Activated CD8-positive, alpha-beta memory T cell treated with anti-CD3 and anti-CD28 coated beads, Interleukin-2, amount 10 ng/mL, durations not matched to agents 7 days and 5 days (primary cell): Measurements from ENCODE around the gene SAMD1. TPM values are rescaled to one million over a fixed set of nuclear protein-coding genes. Genes with fewer than 3 reads are reported as not detected.

ENCODE experiments used
- ATAC-seq: fragments of 150-1000 bp; cut with Tn5 transposase; one replicate; pipeline ENCODE4 v1.10.0; 2021; ENCODE audit warnings: moderate library complexity
- CTCF ChIA-PET: fragments of 350-600 bp; sonication (Branson Sonifier 250); formaldehyde crosslinking; loops from one replicate; lab custom pipeline; 2021; ENCODE audit warnings: antibody characterized with exemption; lab: Charles Lee
- DNase-seq: peaks from one replicate; pipeline ENCODE4 v3.0.0-alpha.2; 2020
- H3K27ac Mint-ChIP-seq: one replicate; pipeline ENCODE4 v1.8.0; 2021; ENCODE audit warnings: mild to moderate bottlenecking, mixed read lengths
- H3K27me3 Mint-ChIP-seq: one replicate; pipeline ENCODE4 v1.8.0; 2021; ENCODE audit warnings: mixed read lengths
- H3K36me3 Mint-ChIP-seq: one replicate; pipeline ENCODE4 v1.8.0; 2021; ENCODE audit warnings: mild to moderate bottlenecking, mixed read lengths
- H3K4me1 Mint-ChIP-seq: one replicate; pipeline ENCODE4 v1.8.0; 2021; ENCODE audit warnings: mixed read lengths
- H3K4me3 Mint-ChIP-seq: one replicate; pipeline ENCODE4 v1.8.0; 2021; ENCODE audit warnings: mild to moderate bottlenecking, moderate library complexity, mixed read lengths
- H3K9me3 Mint-ChIP-seq: one replicate; pipeline ENCODE4 v1.8.0; 2022; ENCODE audit warnings: low read depth, mixed read lengths
- total RNA-seq, 2 experiments: library from RNA; stranded (reverse); gene quantifications; one replicate each; pipeline ENCODE4 v1.2.3, GENCODE V29; 2021

The SAMD1 gene
- total RNA-seq, 2 experiments from 2014 or later: 60.4 to 81.9 TPM

DNA sequence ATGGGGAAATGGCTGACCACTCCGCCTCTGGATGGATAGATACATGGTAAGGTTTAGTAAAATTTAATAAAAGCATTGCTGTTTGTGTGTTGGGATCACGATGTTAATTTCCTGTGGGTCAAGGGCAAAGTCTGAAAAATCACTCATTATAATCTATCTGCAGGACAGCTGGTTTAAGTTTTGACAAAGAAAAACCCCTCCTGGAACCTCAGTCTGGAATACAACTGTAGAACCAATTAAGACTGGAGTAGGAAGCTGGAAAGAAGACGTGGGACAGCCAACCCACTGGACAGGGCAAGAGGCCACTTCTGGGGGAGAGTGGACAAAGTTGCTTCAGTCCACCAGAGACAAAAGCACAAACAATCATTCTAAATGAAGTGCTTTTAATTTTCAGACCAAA is 28.6 kb upstream of the SAMD1 start:
- ATAC-seq (no peak), DNase-seq (no peak)
- H3K27ac Mint-ChIP-seq: peak overlapping the region; percentile 39
- CTCF ChIA-PET: interaction anchor here (0.9 to 1.0 kb wide), 2 partner anchors 17 to 240 kb away, joined by 3 to 4 read pairs; partner anchors contain the start of gene ASF1B
- H3K36me3 Mint-ChIP-seq: peaks cover 12% of the 10 kb centered on the region
- peaks cover 35% of the 10 kb centered on the region for H3K4me1 Mint-ChIP-seq
- H3K27me3 Mint-ChIP-seq: no peaks in the 10 kb centered on the region
- H3K9me3 Mint-ChIP-seq: no peaks in the 10 kb centered on the region
- peak overlapping the region; percentile 77 for H3K4me3 Mint-ChIP-seq

DNA sequence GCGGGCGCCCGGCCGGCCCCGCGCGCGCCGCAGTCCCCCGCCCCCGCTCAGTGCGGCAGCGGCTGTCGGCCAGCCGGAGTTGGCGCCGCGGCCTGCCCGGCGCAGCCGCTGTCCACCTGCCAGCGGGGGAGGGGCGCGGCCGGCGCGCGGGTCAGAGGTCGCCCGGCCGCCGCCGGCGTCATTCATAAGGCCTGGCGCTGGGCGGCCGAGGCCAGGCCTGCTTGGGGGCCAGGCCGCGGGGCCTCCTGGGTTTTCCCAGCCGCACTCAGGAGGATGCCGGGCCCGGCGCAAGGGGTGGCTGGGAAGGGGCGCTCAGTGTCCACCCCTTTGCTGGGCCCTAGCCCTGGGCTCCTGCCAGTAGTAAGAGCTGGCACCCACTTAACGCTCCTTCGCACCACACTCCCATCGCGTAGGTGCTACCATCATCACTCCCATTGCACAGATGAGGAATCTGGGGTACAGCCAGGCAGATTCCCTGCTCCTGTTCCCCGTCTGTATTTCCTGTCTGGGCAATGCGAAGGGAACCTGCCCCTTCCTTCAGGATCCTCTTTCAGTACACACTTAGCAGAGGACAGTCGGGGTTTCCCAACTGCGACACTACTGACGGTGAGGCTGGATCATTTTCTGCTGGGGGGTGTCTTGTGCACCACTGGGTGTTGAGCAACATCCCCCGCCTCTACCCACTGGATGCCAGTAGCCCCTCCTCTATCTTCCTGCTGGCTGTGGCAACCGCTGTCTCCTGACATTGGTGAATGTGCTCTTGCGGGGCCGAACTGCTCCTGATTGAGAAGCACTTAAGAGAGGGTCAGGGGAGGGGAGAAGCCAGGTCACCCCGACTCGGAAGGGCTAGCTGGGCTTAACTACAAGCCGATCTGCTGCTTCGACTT is 27.9 kb upstream of the SAMD1 start:
- H3K4me3 Mint-ChIP-seq: peak overlapping the region; percentile 77
- H3K4me1 Mint-ChIP-seq: peaks cover 38% of the 10 kb centered on the region
- H3K27me3 Mint-ChIP-seq: no peaks in the 10 kb centered on the region
- no peak for ATAC-seq
- CTCF ChIA-PET: interaction anchor here (0.8 to 6.3 kb wide), 6 partner anchors 13 to 241 kb away, joined by 3 to 59 read pairs (median 4); partner anchors contain the start of genes ASF1B and MISP3
- peak; percentile 52 for DNase-seq
- H3K36me3 Mint-ChIP-seq: peaks cover 11% of the 10 kb centered on the region
- no peaks in the 10 kb centered on the region for H3K9me3 Mint-ChIP-seq
- peak overlapping the region; percentile 47 for H3K27ac Mint-ChIP-seq

DNA sequence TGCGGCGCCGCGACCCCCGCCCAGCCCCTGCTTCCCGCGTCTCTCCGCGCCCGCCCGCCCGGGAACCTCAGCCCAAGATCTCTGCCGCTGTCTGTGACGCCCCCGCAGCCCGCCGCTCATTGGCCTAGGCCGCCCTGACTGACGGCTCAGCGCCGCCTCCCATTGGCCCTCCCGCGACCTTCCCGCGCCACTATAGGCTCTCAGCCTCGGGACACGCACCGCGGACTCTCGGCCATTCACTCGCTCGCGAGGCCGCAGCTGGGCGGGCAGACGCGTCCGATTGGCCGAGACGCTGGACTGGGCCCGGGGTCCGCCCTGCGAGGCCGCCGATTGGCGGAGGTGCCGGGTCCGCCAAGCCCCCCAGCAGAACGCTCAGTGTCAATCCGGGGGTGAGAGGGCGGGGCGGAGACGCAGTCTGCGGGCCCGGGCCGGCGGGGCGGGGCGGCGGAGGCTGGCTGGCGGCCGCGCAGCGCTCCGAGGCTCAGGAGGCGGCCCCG is 27.2 kb upstream of the SAMD1 start, which contains the start of gene PRKACA:
Gene PRKACA, minus strand, starts transcription at position 95 of the 497 bp plus-strand sequence. CDS start 215 bp downstream, outside the sequence.
- H3K36me3 Mint-ChIP-seq: peaks cover 7% of the 10 kb centered on the region
- CTCF ChIA-PET: interaction anchor here (0.7 to 6.3 kb wide), 6 partner anchors 14 to 231 kb away, joined by 3 to 59 read pairs (median 4); partner anchors contain the start of genes ASF1B and MISP3
- peak within 1 kb of the TSS; percentile 77 for H3K4me3 Mint-ChIP-seq
- no peaks in the 10 kb centered on the region for H3K9me3 Mint-ChIP-seq
- ATAC-seq (peak; percentile 96), DNase-seq (peak; percentile 99)
- peak within 1 kb of the TSS; percentile 66 for H3K27ac Mint-ChIP-seq
- H3K27me3 Mint-ChIP-seq: no peaks in the 10 kb centered on the region
- H3K4me1 Mint-ChIP-seq: peaks cover 42% of the 10 kb centered on the region

DNA sequence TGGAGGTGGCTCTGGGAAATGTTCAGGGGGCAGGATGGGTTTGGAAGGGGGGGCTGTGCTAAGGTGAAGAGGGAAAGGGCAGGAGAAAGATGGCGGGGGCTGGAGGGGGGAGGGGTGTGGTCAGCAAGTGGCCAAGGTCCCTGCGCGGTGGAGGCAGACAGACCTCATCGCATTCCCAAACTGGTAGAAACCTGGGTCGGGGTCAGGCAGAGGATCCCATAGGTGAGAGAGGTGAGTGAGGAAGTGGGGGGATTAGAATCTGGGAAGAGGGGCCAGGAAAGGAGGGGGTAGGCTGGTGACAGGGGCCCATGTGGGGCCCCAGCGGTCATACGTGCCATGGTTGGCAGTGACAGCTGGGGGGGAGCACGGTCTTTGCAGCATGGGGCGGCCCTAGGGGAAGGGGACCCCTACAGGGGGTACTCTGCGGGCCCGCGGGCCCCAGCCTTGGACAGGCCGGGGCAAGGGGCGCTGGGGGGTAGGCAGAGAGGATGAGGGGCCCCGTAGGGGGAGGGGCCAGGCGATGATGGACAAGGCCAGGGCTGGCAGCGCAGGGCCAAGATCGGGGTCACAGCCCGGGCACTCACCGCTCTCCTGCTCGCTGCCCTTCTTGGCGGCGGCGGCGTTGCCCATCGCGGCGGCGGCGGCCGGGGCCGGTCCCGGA is 26.5 kb upstream of the SAMD1 start:
- CTCF ChIA-PET: interaction anchor here (0.7 to 6.3 kb wide), 6 partner anchors 15 to 231 kb away, joined by 3 to 59 read pairs (median 4); partner anchors contain the start of gene ASF1B
- DNase-seq (peak; percentile 52), ATAC-seq (peak; percentile 1)
- Mint-ChIP-seq H3K27me3 (no peaks in the 10 kb centered on the region), H3K4me1 (peaks cover 45% of the 10 kb centered on the region), H3K4me3 (peak overlapping the region; percentile 77), H3K36me3 (peaks cover 4% of the 10 kb centered on the region), H3K9me3 (no peaks in the 10 kb centered on the region), H3K27ac (peak overlapping the region; percentile 21)

DNA sequence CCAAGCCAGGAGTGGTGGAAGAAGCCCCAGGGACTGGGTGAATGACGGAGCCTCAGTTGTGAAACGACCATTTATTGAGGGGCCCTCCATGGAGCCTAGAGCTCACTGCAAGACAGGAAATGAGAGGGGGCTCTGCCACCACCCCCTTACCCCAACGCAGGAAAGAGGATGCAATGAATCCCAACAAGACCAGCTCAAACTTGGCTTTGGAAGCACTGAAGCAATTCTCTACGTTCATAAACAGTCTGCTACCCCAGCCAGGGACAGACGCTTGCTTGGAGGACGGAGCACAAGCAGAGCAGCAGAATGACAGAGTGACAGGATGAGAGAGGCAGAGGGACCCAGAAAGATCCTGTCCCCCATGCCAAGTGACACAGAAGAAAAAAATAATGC is 26.0 kb upstream of the SAMD1 start:
- ATAC-seq (no peak), DNase-seq (no peak)
- Mint-ChIP-seq H3K4me1 (peaks cover 47% of the 10 kb centered on the region), H3K27me3 (no peaks in the 10 kb centered on the region), H3K36me3 (peaks cover 2% of the 10 kb centered on the region), H3K27ac (peak overlapping the region; percentile 21), H3K9me3 (no peaks in the 10 kb centered on the region), H3K4me3 (peak overlapping the region; percentile 77)
- CTCF ChIA-PET: interaction anchor here (1.4 to 6.3 kb wide), 5 partner anchors 15 to 236 kb away, joined by 3 to 59 read pairs (median 12); partner anchors contain the start of gene ASF1B

DNA sequence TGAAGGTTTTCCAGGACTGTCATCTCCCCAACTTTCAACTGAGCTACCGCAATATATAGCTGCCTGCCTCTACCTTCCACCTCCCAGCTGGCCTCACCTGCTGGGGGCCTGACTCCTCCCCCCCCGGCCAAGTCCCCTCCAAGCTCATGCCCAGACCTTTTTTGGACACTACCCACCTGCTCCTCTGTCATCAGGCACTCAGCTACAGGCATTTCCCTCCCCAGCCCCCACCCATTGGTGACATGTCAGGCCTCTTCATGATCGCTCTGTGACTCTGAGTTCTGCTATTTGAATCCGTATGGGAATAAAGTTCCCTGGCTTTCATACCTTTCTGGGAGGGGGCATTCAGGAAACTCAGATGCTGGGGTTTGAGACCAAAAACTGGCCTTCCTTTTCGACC is 25.2 kb upstream of the SAMD1 start:
- H3K27me3 Mint-ChIP-seq: no peaks in the 10 kb centered on the region
- no peak overlapping the region for H3K27ac Mint-ChIP-seq
- no peaks in the 10 kb centered on the region for H3K36me3 Mint-ChIP-seq
- H3K9me3 Mint-ChIP-seq: no peaks in the 10 kb centered on the region
- H3K4me1 Mint-ChIP-seq: peaks cover 47% of the 10 kb centered on the region
- DNase-seq: no peak
- no peak for ATAC-seq
- CTCF ChIA-PET: interaction anchor here (0.7 to 6.3 kb wide), 13 partner anchors 9 to 390 kb away, joined by 3 to 59 read pairs (median 4); partner anchors contain the start of gene ASF1B
- peak overlapping the region; percentile 77 for H3K4me3 Mint-ChIP-seq

DNA sequence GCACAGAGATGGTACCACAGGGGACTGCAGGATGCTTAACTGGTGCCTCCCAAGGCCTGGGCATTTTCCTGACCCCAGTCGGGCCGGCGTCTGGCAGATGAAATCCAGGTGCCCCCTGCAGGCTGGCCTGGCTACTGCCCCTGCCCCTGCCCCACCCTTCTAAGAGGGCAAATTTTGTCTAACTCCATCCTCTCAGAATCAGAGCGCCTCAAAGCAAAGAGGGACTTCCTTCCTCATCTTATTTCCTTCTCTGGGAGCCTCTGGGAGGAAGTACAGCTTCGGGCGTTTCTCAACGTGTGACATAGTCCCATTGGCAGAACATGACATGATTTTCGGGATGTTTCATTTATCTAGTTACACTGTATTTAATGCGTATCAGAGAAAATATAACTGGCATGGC is 24.3 kb upstream of the SAMD1 start:
- Mint-ChIP-seq H3K27ac (no peak overlapping the region), H3K4me3 (no peak overlapping the region), H3K27me3 (no peaks in the 10 kb centered on the region), H3K9me3 (no peaks in the 10 kb centered on the region), H3K4me1 (peaks cover 47% of the 10 kb centered on the region), H3K36me3 (no peaks in the 10 kb centered on the region)
- CTCF ChIA-PET: interaction anchor here (0.7 to 6.3 kb wide), 20 partner anchors 10 to 391 kb away, joined by 3 to 59 read pairs (median 4); partner anchors contain the start of genes ASF1B and IL27RA
- ATAC-seq (no peak), DNase-seq (peak; percentile 70)

DNA sequence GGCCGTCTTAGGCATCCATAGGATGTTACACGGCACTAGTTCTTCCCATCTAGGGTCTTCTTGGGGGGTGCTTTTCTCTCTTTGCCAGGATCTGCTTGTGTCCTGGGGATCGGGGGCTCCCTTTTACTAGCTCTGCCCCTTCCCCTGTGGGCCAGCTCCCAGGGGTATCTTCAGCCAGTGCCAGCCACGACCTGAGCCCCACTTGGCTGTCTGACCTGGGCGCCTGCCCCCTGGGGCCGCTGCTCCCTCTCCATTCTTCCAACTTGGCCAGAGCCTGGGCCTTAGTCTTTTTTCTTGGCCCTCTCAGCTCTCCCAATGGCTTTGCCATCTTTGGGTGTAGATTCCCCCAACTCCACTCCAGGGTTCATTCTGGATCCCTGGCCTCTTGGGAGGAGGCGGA is 23.9 kb upstream of the SAMD1 start:
- DNase-seq: no peak
- H3K27ac Mint-ChIP-seq: no peak overlapping the region
- no peak overlapping the region for H3K4me3 Mint-ChIP-seq
- H3K9me3 Mint-ChIP-seq: no peaks in the 10 kb centered on the region
- no peaks in the 10 kb centered on the region for H3K27me3 Mint-ChIP-seq
- CTCF ChIA-PET: interaction anchor here (0.8 to 6.3 kb wide), 19 partner anchors 10 to 247 kb away, joined by 3 to 59 read pairs (median 5); partner anchors contain the start of genes ASF1B and IL27RA
- peaks cover 47% of the 10 kb centered on the region for H3K4me1 Mint-ChIP-seq
- ATAC-seq: no peak
- no peaks in the 10 kb centered on the region for H3K36me3 Mint-ChIP-seq

DNA sequence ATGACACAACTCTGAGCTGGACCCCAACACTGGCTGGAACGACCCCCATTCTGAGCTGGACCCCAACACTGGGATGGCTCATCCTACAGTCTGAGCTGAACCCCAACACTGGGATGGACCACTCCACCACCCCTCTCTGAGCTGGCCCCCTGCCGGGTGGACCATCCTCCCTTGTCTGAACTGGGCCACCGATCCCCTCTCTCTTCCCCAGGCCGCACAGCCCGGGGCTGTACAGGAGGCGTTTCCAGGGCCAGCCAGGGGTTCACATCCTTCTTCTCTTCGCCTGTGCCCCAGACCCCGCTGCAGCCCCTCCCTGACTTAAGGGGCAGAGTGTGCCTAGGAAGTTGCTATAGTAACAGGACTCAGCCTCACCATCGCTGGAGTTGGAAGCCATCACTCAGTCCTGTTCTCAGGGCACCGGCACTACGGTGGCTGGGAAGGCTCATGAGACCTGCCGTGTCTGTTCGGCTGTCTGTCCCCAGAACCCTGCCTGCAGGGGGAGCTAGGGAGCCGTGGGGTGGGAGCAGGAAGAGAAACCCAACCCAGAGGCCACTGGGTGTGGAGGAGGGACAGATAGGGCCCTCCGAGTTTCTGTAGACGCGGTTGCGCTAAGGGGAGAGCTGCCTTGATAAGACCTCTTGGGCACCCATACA is 23.3 kb upstream of the SAMD1 start:
- no peak for ATAC-seq
- H3K9me3 Mint-ChIP-seq: no peaks in the 10 kb centered on the region
- CTCF ChIA-PET: interaction anchor here (0.8 to 6.3 kb wide), 20 partner anchors 9 to 247 kb away, joined by 3 to 59 read pairs (median 5); partner anchors contain the start of genes ASF1B and IL27RA
- H3K27ac Mint-ChIP-seq: no peak overlapping the region
- H3K4me1 Mint-ChIP-seq: peaks cover 44% of the 10 kb centered on the region
- DNase-seq: peak; percentile 69
- no peak overlapping the region for H3K4me3 Mint-ChIP-seq
- no peaks in the 10 kb centered on the region for H3K36me3 Mint-ChIP-seq
- H3K27me3 Mint-ChIP-seq: no peaks in the 10 kb centered on the region

DNA sequence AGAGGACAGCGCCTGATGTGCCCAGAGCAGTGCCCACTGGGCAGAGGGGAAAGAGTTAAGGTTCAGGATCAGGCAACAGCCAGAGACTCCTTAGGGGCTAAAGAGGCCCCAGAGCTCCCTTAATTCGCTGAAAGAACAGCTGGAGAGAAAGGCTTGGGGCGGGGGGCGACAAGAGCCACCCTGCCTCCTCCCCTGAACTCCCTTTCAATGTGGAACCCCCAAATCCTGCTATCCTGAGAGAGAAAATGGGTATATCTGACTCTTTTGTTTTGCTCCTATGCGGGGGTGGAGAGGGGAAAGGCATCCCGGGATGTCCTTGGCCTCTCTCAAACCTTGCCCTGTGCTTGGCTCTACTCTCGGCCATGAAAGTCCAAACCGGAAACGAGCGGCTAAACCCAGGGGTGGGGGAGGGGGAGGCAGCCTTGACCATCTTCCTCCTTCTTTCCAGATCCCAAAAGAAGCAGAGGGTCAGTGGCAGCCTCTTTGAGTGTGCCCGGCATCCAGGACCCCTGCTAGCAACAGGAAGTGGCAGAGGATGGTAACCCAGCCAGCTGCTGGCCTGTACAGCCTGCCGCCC is 22.3 kb upstream of the SAMD1 start:
- no peak for DNase-seq
- no peak for ATAC-seq
- CTCF ChIA-PET: interaction anchor here (0.7 to 6.3 kb wide), 7 partner anchors 8 to 232 kb away, joined by 3 to 59 read pairs (median 8); partner anchors contain the start of gene ASF1B
- Mint-ChIP-seq H3K4me3 (no peak overlapping the region), H3K9me3 (no peaks in the 10 kb centered on the region), H3K27me3 (no peaks in the 10 kb centered on the region), H3K4me1 (peaks cover 38% of the 10 kb centered on the region), H3K36me3 (no peaks in the 10 kb centered on the region), H3K27ac (no peak overlapping the region)

DNA sequence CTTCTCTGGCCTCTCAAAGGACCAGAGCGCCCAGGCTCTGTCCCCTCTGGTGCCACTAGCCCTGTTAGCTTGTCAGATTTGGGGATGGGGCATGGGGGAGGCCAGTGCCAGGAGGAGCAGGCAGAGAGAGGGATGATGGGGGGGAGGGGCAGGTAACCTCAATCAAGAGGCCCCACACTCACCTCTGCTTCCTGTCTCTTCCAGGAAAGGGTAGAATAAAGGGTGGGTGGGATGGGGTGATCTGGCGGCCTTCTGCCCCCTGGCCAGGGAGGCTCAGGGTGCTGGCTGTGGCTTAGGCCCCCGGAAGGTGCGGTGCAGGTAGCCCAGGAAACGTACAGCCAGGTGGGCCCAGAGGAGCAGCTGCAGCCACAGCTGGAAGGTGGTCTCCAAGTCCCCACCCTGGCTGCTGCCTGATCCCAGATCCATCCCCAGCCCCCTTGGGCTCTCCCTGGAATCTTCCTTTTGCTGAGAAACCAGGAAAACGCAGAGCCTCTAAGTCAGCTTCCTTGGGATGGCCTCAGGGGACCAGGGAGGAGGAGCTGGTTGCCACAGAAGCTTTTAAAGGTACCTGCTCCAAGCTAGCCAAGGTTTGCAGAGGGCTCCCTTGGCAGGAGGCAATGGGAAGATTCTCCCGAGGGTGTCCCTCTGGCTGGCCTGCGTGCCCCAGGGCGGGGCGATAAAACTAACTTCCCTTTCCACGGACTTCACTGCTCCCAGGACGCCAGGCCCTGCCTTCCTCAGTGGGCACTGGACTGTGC is 21.7 kb upstream of the SAMD1 start:
- Mint-ChIP-seq H3K36me3 (no peaks in the 10 kb centered on the region), H3K27ac (no peak overlapping the region), H3K4me1 (peaks cover 37% of the 10 kb centered on the region), H3K27me3 (no peaks in the 10 kb centered on the region), H3K4me3 (no peak overlapping the region), H3K9me3 (no peaks in the 10 kb centered on the region)
- no peak for ATAC-seq
- no peak for DNase-seq
- CTCF ChIA-PET: interaction anchor here (0.7 to 6.3 kb wide), 2 partner anchors 23 to 52 kb away, joined by 3 to 59 read pairs; partner anchors contain the start of gene ASF1B
